ENCODE measurements around the gene TRAPPC2L.
A peak's percentile ranks its signal among the peaks of the same experiment; 100 is the strongest.
"Not testable (repeated sequence)": the region's sequence is repeated elsewhere in the genome, so short reads cannot be mapped to it uniquely, and the experiment has no call there.

The TRAPPC2L gene

GRCh38 chr16:88894266-88894665, 37.3 kb downstream of the TRAPPC2L start:
- DNase-seq, result not testable (repeated sequence)

DNA sequence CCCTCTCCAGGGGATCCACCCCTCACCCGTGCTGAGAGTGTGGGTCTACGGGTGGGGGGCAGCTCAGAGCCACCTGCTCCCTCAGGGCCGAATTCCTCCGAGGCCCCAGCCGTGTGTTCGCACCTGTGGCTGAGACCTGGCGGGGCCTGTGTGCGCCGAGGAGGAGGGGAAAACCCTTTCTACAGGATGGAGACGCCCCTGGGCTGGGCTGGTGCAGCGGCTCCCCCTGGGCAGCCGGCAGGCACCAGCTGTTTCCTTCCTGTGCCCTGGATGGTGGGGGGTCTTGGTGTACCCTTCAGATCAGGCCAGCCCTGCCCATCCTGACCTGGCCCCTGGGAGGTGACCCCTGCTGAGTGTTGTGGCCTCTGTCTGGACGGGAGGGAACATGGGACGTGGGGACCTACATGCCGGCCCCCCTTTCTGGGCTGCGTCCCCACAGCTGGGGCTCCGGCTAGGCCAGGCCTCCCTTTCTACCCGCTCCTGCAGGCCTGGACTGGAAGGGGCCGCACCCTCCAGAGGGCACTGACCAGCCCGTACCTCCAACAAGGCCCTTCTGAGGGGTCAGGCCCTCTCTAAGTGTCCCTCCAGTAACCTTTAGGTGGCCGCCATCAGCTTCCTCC, 37.9 kb downstream of the TRAPPC2L start:
- no peak for DNase-seq

- no peak for DNase-seq
These were observed 38.4 kb downstream of the TRAPPC2L start for GRCh38 chr16:88895335-88895734.

DNA sequence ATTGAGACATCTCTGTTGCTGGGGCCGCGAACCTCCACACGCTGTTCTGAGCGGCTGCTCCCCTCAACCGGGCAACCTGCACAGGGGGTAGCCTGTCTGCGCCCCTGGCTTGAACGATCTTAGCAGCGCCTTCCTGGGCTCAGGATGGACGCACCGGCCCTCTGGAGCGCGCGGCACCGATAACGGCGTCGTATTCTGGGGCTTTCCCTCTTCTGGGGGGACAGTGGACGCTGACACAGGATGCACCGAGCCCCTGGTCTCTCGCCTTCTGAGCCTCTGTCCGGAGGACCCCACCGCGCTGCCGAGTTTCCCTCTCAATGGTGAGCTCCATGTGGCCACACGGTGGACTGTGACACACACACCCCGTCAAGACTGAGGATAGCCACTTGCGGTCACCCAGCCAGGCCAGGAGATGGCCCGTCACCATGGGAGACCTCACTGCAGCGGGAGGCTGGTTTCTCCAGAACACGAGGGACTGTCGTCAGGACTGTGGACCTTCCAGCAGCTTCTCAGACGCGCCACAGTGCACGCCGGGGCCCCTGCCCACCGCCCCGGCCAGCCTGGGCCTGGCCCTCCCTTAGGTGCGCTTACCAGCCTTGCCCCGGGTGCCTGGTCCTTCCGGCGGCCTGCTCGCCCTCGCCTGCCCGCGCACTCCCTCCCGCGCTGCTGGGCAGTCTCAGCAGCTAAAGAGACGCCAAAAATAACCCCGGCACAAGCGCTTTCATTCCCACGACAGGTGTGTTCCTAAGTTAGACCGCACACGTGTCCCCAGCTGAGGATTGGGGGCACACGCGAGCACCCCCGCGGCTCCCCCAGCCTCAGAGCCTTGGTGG, 39.5 kb downstream of the TRAPPC2L start:
- no peak for DNase-seq

- no peak for DNase-seq
These were observed 40.9 kb downstream of the TRAPPC2L start for GRCh38 chr16:88897696-88898425.

DNA sequence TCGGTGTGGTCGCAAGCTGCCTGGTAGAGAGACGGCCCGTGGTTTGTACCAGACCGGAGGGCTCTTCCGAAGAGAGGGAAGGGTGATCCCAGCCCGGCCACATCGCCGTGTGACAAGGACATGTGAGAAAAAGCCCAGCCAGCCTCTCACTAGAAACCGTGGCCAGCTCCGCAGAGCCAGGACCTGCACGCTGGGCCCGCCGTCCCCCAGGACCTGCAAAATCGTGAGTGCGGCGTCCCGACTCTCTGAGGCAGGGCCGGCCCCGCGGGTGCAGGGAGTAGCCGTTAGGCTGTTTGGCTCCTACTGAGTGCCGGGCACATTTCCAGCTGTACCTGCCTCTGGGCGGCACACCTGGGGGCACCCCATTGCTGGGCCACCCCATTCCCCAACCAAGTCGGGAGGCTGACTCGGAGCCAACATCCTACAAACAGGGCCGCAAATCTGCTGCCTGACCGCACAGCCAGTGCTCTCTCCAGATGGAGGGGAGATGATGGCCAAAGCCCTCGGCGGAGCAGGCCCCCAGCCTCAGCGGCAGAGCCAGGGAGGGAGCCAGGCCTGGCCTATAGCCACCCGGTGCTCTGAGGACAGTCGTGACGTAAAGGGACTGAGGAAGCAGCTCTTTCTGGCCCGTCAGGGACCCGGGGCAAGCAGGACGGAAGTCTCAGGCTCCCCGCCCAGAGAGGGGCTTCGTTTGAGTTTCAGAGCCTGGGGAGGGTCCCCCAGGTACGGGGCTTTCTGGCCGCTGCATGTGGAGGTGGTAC, 43.2 kb downstream of the TRAPPC2L start:
- DNase-seq, result no peak

GRCh38 chr16:88900662-88901052, 43.7 kb downstream of the TRAPPC2L start:
- no peak for DNase-seq

DNA sequence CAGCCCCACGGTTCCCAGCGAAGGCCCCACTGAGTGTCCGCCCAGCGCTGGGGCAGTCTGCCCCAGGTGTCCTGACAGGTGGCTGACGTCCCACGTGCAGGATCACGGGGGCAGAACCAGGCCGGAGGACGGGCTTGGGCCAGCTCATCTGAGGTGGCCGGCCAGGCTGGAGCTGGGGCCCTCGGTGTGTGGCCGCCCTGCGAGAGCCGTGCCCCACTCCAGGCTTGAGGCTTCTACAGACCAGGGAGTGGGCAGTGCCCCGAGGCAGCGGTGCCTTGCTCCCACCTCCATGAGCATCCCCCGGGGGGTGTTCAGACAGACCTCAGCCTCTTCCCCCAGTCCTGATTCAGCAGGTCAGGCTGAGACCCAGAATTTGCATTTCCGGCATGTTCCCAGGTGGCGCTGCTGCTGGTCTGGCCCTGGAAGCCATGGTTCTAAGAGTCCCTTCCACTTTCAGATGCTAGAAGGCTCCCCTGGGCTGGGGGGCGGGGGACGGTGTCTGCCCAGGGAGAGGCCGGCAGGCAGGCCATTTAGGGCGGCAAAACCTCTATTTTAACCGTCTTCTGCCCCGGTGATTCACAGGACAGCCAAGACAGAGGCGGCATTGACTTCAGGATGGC, 44.9 kb downstream of the TRAPPC2L start:
- no peak for DNase-seq

GRCh38 chr16:88902744-88903143, 45.8 kb downstream of the TRAPPC2L start:
- DNase-seq, result no peak

- no peak for DNase-seq
These were observed 46.3 kb downstream of the TRAPPC2L start for GRCh38 chr16:88903267-88903666.

GRCh38 chr16:88904676-88905365, 47.9 kb downstream of the TRAPPC2L start:
- DNase-seq, result no peak

DNA sequence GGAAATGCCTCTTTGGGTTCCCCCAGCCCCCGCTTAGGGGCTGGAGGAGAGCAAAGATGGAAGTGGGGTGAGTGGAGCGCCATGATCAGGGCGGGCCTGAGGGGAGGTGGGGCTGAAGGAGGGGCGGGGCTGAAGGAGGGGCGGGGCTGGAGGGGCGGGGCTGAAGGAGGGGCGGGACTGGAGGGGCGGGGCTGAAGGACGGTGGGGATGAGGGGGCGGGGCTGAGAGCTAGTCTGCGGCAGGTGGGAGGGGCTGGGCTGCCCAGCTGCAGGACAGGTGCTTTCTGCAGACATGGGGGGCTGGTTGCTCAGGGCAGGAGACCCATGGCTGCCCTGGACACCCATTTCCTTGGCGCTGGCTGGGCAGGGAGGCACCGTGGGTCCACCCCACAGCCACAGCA, 48.6 kb downstream of the TRAPPC2L start:
- DNase-seq, result no peak

GRCh38 chr16:88906020-88906419, 49.1 kb downstream of the TRAPPC2L start:
- DNase-seq, result no peak

- no peak for DNase-seq
These were observed 49.7 kb downstream of the TRAPPC2L start for GRCh38 chr16:88906535-88907105.

DNA sequence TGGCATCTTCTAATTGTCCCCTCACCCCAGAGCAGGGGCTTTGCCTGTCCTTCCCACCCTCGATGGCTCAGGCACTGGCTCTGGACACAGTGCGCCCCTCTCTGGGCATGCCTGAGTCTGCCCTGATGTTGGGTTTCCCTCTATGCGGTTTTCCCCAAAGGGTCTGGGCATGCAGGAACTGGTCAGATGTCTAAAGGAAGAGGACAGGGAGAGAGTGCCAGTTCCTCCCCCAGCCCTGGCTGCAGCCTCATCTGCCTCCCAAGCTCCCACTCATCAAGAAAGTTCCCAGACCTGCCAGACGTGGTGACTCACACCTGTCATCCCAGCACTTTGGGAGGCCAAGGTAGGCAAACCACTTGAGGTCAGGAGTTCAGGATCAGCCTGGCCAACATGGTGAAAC, 50.8 kb downstream of the TRAPPC2L start:
- DNase-seq, result no peak

GRCh38 chr16:88908307-88908706, 51.4 kb downstream of the TRAPPC2L start:
- DNase-seq, result no peak

GRCh38 chr16:88909431-88910210, 52.7 kb downstream of the TRAPPC2L start:
- DNase-seq, result no peak

DNA sequence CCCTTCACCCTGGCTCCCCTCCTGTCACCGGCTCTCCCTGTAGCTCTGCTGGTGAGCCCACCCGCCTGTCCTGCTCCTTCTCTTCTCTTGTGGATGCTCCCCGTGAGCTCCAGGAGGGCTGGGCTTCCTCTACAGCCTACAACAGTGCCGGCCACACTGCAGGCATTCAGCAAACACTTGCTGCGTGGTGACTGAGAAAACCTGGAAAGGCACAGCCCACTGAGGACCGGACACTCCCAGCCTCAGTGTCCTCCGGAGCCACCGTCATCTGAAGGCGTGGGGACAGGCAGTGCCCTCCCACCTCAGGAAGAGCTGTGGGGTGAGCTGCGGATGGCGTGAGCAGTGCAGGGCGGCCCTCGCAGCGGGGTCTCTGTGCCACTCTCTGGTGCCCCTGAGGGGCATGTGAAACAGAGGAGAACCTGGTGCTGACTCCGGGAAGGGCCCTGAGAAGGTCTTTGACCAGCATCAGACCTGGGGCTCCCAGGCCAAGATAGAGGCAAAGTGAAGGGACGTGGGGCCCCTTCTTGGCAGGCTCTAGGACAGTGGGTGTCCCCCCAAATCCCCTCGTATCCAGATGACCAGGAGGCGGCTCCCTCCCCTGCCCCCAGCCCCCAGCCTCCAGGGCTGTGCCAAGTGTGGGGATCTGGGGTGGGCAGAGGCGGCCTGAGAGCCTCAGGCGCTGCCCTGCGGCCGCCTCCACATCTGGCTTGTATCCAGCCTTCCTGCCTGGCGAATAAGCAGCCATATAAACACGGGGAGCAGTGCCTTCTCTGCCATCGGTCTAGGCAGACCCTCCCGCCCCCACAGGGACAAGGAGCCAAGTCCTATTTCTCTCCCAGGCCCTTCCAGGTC, 53.6 kb downstream of the TRAPPC2L start:
- peak; percentile 69 for DNase-seq

- peak; percentile 69 for DNase-seq
These were observed 54.4 kb downstream of the TRAPPC2L start for GRCh38 chr16:88911136-88911945.
